Smooth muscle cell (in vitro differentiated cells): Measurements from ENCODE around the gene ROCK2. TPM values are rescaled to one million over a fixed set of nuclear protein-coding genes. Genes with fewer than 3 reads are reported as not detected.

Experiments used
- DNase-seq: peaks from one replicate; lab custom pipeline; 2025; ENCODE audit not compliant: unreplicated experiment; lab: John Stamatoyannopoulos, UW
- H2AFZ ChIP-seq: fragments of 200-600 bp; sonication (generic); 2 replicates; pipeline ENCODE4 v1.6.0; 2016; ENCODE audit warnings: antibody characterized with exemption, low read depth, mild to moderate bottlenecking
- H3F3A ChIP-seq: fragments of 200-600 bp; sonication (generic); 2 replicates; pipeline ENCODE4 v1.6.0; 2017; ENCODE audit warnings: antibody characterized with exemption, low read depth
- H3K27ac ChIP-seq: fragments of 200-600 bp; sonication (generic); 2 replicates; pipeline ENCODE4 v1.5.1; 2016; ENCODE audit warnings: low read depth, mild to moderate bottlenecking
- H3K27me3 ChIP-seq: fragments of 200-600 bp; sonication (generic); 2 replicates; pipeline ENCODE4 v1.6.1; 2016; ENCODE audit warnings: low read depth, mild to moderate bottlenecking
- H3K36me3 ChIP-seq: fragments of 200-600 bp; sonication (generic); 2 replicates; pipeline ENCODE4 v1.5.1; 2016; ENCODE audit warnings: low read depth
- H3K4me1 ChIP-seq: fragments of 200-600 bp; sonication (generic); 2 replicates; pipeline ENCODE4 v1.5.1; 2016; ENCODE audit warnings: low read depth
- H3K4me2 ChIP-seq: fragments of 200-600 bp; sonication (generic); 2 replicates; pipeline ENCODE4 v1.6.0; 2016; ENCODE audit warnings: mild to moderate bottlenecking
- H3K4me3 ChIP-seq: fragments of 200-600 bp; sonication (generic); 2 replicates; pipeline ENCODE4 v1.5.1; 2016; ENCODE audit warnings: mild to moderate bottlenecking
- H3K79me2 ChIP-seq: fragments of 200-600 bp; sonication (generic); 2 replicates; pipeline ENCODE4 v1.6.0; 2016; ENCODE audit warnings: low read depth, mild to moderate bottlenecking
- H3K9ac ChIP-seq: fragments of 200-600 bp; sonication (generic); 2 replicates; pipeline ENCODE4 v1.6.0; 2016; ENCODE audit warnings: low read depth
- H3K9me3 ChIP-seq: fragments of 200-600 bp; sonication (generic); replicated peaks from 2 replicates; pipeline ENCODE4 v1.5.1; 2016; ENCODE audit warnings: low read depth
- H4K20me1 ChIP-seq: fragments of 200-600 bp; sonication (generic); 2 replicates; pipeline ENCODE4 v1.6.0; 2016; ENCODE audit warnings: low read depth
- CTCF ChIP-seq: fragments of 200-600 bp; sonication (generic); IDR thresholded peaks from 2 replicates; pipeline ENCODE4 v1.5.1; 2017; ENCODE audit warnings: borderline replicate concordance, mild to moderate bottlenecking, antibody characterized with exemption; ENCODE audit not compliant: insufficient read depth, poor library complexity, severe bottlenecking
- WGBS: methylation state at CpG from one replicate; pipeline ENCODE4 v1.1.7; 2016; ENCODE audit warnings: low lambda C conversion rate; 5-methylcytosine and 5-hydroxymethylcytosine counted together
- polyA plus RNA-seq: library from polyadenylated mRNA; unstranded; fragments of >200 nt; fragmentation: Nextera tagmentation; extraction: Ambion mirVana; gene quantifications from 2 replicates; pipeline ENCODE4 v1.2.1, GENCODE V29; 2016
- total RNA-seq: library from RNA; depleted of rRNA; stranded (reverse); fragments of >200 nt; gene quantifications from 2 replicates; pipeline ENCODE4 v1.2.3, GENCODE V29; 2014

Gene ROCK2
- total and polyA plus RNA-seq, 2 experiments from 2014 or later, result 27.2 to 45.5 TPM

- no peak for TF ChIP-seq CTCF
- H2AFZ ChIP-seq, result no peak overlapping the region
- H3K27ac ChIP-seq, result no peak overlapping the region
- no peaks in the 10 kb centered on the region for H3K27me3 ChIP-seq
- H3K4me3 ChIP-seq, result no peak overlapping the region
- H3K9me3 ChIP-seq, result no peaks in the 10 kb centered on the region
- no peaks in the 10 kb centered on the region for H3F3A ChIP-seq
- no peak overlapping the region for H3K9ac ChIP-seq
- H3K79me2 ChIP-seq, result peaks cover 98% of the 10 kb centered on the region
- no peak for DNase-seq
- no peaks in the 10 kb centered on the region for H3K36me3 ChIP-seq
- H3K4me1 ChIP-seq, result no peaks in the 10 kb centered on the region
- peaks cover 99% of the 10 kb centered on the region for H4K20me1 ChIP-seq
- WGBS, result 94% methylated on average over 5 of the region's 5 CpGs
- no peak overlapping the region for H3K4me2 ChIP-seq
Observed at GRCh38 chr2:11304476-11304875, 40.0 kb downstream of the ROCK2 start.

- H2AFZ ChIP-seq, result no peak overlapping the region
- peaks cover 100% of the 10 kb centered on the region for H4K20me1 ChIP-seq
- H3K4me1 ChIP-seq, result no peaks in the 10 kb centered on the region
- H3K27me3 ChIP-seq, result no peaks in the 10 kb centered on the region
- H3K27ac ChIP-seq, result peak overlapping the region; percentile 2
- H3K4me3 ChIP-seq, result no peak overlapping the region
- peak overlapping the region; percentile 9 for H3K4me2 ChIP-seq
- H3K9me3 ChIP-seq, result no peaks in the 10 kb centered on the region
- H3K9ac ChIP-seq, result no peak overlapping the region
- H3K36me3 ChIP-seq, result no peaks in the 10 kb centered on the region
- WGBS, result 48% methylated on average over 5 of the region's 5 CpGs
- peaks cover 100% of the 10 kb centered on the region for H3K79me2 ChIP-seq
- TF ChIP-seq CTCF, result no peak
- H3F3A ChIP-seq, result no peaks in the 10 kb centered on the region
- DNase-seq, result no peak
Observed at GRCh38 chr2:11303290-11304013, 41.0 kb downstream of the ROCK2 start.

DNA sequence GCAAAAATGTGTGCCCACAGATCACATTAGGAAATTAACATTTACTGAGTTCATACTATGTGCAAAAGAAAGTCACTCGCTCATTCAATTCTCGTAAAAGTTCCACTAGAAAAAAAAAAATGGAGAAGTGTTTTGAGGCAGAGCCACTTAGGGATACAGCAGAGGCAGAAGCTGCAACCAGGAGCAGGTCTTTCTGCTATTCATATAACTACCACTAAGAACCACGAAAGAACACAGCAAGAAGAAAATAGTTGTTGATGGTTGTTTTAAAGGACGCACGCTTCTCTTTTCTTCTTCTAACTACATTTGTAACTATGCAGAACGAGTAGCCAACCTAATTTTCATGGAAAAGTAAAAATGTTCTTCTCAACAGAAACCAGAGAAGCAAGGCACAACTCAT, 45.0 kb downstream of the ROCK2 start:
- Histone ChIP-seq H2AFZ (no peak overlapping the region), H3K9me3 (no peaks in the 10 kb centered on the region), H3K36me3 (no peaks in the 10 kb centered on the region), H3K79me2 (peaks cover 100% of the 10 kb centered on the region), H3K4me1 (no peaks in the 10 kb centered on the region), H3K9ac (no peak overlapping the region), H3K4me3 (no peak overlapping the region), H3K27ac (no peak overlapping the region), H3K27me3 (no peaks in the 10 kb centered on the region), H3K4me2 (no peak overlapping the region), H4K20me1 (peaks cover 95% of the 10 kb centered on the region), H3F3A (no peaks in the 10 kb centered on the region)
- DNase-seq, result no peak
- TF ChIP-seq CTCF, result no peak
- 91% methylated on average over 6 of the region's 6 CpGs for WGBS

DNA sequence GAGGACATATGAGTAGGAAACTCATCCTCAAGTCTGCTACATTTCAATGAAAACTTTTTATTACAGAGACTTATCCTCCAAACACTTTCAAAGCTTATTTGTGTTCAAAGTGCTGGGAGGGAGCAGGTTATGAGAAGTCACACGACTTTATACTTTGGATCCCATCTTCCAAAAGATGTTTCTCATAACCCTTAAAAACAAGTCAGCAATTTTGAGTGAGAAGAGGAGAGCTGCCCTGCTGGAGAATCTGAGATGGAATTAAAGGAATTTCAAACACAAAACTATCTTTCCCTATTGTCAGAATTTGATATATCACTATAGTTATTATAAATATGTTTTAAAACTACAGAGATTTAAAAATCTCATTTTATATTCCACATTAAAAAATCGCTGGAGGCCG, 45.8 kb downstream of the ROCK2 start:
- Histone ChIP-seq H3F3A (no peaks in the 10 kb centered on the region), H3K9ac (no peak overlapping the region), H3K4me3 (no peak overlapping the region), H3K79me2 (peaks cover 100% of the 10 kb centered on the region), H3K9me3 (no peaks in the 10 kb centered on the region), H4K20me1 (peaks cover 87% of the 10 kb centered on the region), H3K4me2 (no peak overlapping the region), H3K27me3 (no peaks in the 10 kb centered on the region), H3K27ac (no peak overlapping the region), H3K36me3 (no peaks in the 10 kb centered on the region), H2AFZ (no peak overlapping the region), H3K4me1 (no peaks in the 10 kb centered on the region)
- WGBS, result 62% methylated on average over 3 of the region's 3 CpGs
- TF ChIP-seq CTCF, result no peak
- DNase-seq, result no peak
